HepG2 (cell line): Measurements from ENCODE around the gene KDELR3. TPM values are rescaled to one million over a fixed set of nuclear protein-coding genes. Genes with fewer than 3 reads are reported as not detected.

Experiments used
- ATF1 ChIP-seq: IDR thresholded peaks from 2 replicates; pipeline ENCODE4 v1.6.1; 2016; ENCODE audit warnings: mild to moderate bottlenecking, control low read depth
- CENPT ChIP-seq: sonication (generic); formaldehyde crosslinking; IDR thresholded peaks from 2 replicates; pipeline ENCODE4 v1.8.0; 2022; ENCODE audit warnings: low read depth, mild to moderate bottlenecking, moderate library complexity, missing genetic modification reagents
- FOXO1 ChIP-seq: sonication (generic); formaldehyde crosslinking; IDR thresholded peaks from 2 replicates; pipeline ENCODE4 v1.4.0; 2020; ENCODE audit warnings: missing genetic modification reagents
- HMGXB4 ChIP-seq, 2 experiments: sonication (generic) in 1 of 2; formaldehyde crosslinking in 1 of 2; IDR thresholded peaks; 2 replicates each; pipeline versions ENCODE4 v1.4.0 to v1.6.1; 2018 to 2020; ENCODE audit warnings: missing genetic modification reagents in 2 of 2, borderline replicate concordance in 1 of 2, low read depth in 1 of 2, mild to moderate bottlenecking in 1 of 2, missing biosample characterization in 1 of 2
- HNF4A ChIP-seq: sonication (generic); formaldehyde crosslinking; IDR thresholded peaks from 2 replicates; pipeline ENCODE4 v1.4.0; 2020; ENCODE audit warnings: missing genetic modification reagents
- HNRNPL ChIP-seq: fragments of 200-400 bp; formaldehyde crosslinking; IDR thresholded peaks from 2 replicates; pipeline ENCODE4 v1.6.1; 2017; ENCODE audit warnings: mild to moderate bottlenecking, low read depth, low read length
- HOXA5 ChIP-seq: sonication (generic); formaldehyde crosslinking; IDR thresholded peaks from 2 replicates; pipeline ENCODE4 v1.4.0; 2020; ENCODE audit warnings: missing genetic modification reagents
- HOXA7 ChIP-seq: sonication (generic); formaldehyde crosslinking; IDR thresholded peaks from 2 replicates; pipeline ENCODE4 v1.8.1; 2022; ENCODE audit warnings: mild to moderate bottlenecking, missing genetic modification reagents, moderate library complexity
- KAT8 ChIP-seq: IDR thresholded peaks from 2 replicates; pipeline ENCODE4 v1.6.1; 2016; ENCODE audit warnings: missing genetic modification reagents, missing compliant biosample characterization
- MIER3 ChIP-seq: IDR thresholded peaks from 2 replicates; pipeline ENCODE4 v1.6.1; 2016; ENCODE audit warnings: missing compliant biosample characterization, borderline replicate concordance
- NBN ChIP-seq: fragments of 450-650 bp; conservative IDR thresholded peaks from 2 replicates; pipeline ENCODE4 v1.6.1; 2017
- NFKBIZ ChIP-seq: IDR thresholded peaks from 2 replicates; pipeline ENCODE4 v1.6.1; 2018; ENCODE audit warnings: missing genetic modification reagents, missing compliant biosample characterization
- NR2F2 ChIP-seq: IDR thresholded peaks from 2 replicates; pipeline ENCODE4 v1.6.1; 2012; ENCODE audit warnings: low read depth, inconsistent platforms, borderline replicate concordance
- POLR2AphosphoS5 ChIP-seq: IDR thresholded peaks from 2 replicates; pipeline ENCODE4 v1.6.1; 2012; ENCODE audit warnings: low read depth, low read length
- PRDM15 ChIP-seq: sonication (generic); formaldehyde crosslinking; IDR thresholded peaks from 2 replicates; pipeline ENCODE4 v1.4.0; 2020; ENCODE audit warnings: missing genetic modification reagents
- RBM22 ChIP-seq: fragments of 200-400 bp; formaldehyde crosslinking; optimal IDR thresholded peaks from 2 replicates; pipeline ENCODE3; 2017; ENCODE audit warnings: mild to moderate bottlenecking, low read length, moderate library complexity
- RNF2 ChIP-seq: fragments of 450-650 bp; conservative IDR thresholded peaks from 2 replicates; pipeline ENCODE4 v1.6.1; 2016; ENCODE audit warnings: low read depth
- SMAD3 ChIP-seq: sonication (generic); formaldehyde crosslinking; IDR thresholded peaks from 2 replicates; pipeline ENCODE4 v1.4.0; 2020; ENCODE audit warnings: missing genetic modification reagents
- SMAD9 ChIP-seq: sonication (generic); formaldehyde crosslinking; IDR thresholded peaks from 2 replicates; pipeline ENCODE4 v1.5.1; 2020; ENCODE audit warnings: mild to moderate bottlenecking, missing genetic modification reagents
- TARDBP ChIP-seq: sonication (generic); formaldehyde crosslinking; IDR thresholded peaks from 2 replicates; pipeline ENCODE4 v1.8.0; 2022; ENCODE audit warnings: mild to moderate bottlenecking, missing genetic modification reagents
- TEAD2 ChIP-seq: sonication (generic); formaldehyde crosslinking; IDR thresholded peaks from 2 replicates; pipeline ENCODE4 v1.9.0; 2021; ENCODE audit warnings: missing genetic modification reagents
- ZNF276 ChIP-seq: sonication (generic); formaldehyde crosslinking; IDR thresholded peaks from 2 replicates; pipeline ENCODE4 v1.4.0; 2020; ENCODE audit warnings: mild to moderate bottlenecking, low read depth, missing genetic modification reagents
- ZNF3 ChIP-seq: IDR thresholded peaks from 2 replicates; pipeline ENCODE4 v1.7.0; 2017; ENCODE audit warnings: inconsistent platforms
- ZNF746 ChIP-seq: sonication (generic); formaldehyde crosslinking; IDR thresholded peaks from 2 replicates; pipeline ENCODE4 v1.8.0; 2022; ENCODE audit warnings: mild to moderate bottlenecking, missing genetic modification reagents
- ZSCAN12 ChIP-seq: sonication (generic); formaldehyde crosslinking; IDR thresholded peaks from 2 replicates; pipeline ENCODE4 v1.9.0; 2021; ENCODE audit warnings: mild to moderate bottlenecking, missing genetic modification reagents
- ZSCAN9 ChIP-seq: IDR thresholded peaks from 2 replicates; pipeline ENCODE4 v1.6.1; 2016; ENCODE audit warnings: borderline replicate concordance
- polyA plus RNA-seq, 8 experiments: library from polyadenylated mRNA; depleted of rRNA in 3 of 8; stranded (reverse) in 7 of 8; unstranded in 1 of 8; fragments of >200 nt; fragmentation: Illumina TruSeq in 4 of 8; extraction: Trizol in 4 of 8; gene quantifications; 2 replicates each; pipeline versions ENCODE4 v1.2.1 to v1.2.3, GENCODE V29; 2011 to 2016; ENCODE audit warnings: low read depth in 4 of 8, missing spikeins in 1 of 8, mixed read lengths in 1 of 8; ENCODE audit not compliant: insufficient read depth in 1 of 8
- total RNA-seq, 5 experiments: library from RNA; depleted of rRNA; stranded (reverse); fragments of >200 nt; fragmentation: Illumina TruSeq; extraction: Trizol; gene quantifications; 2 replicates each; pipeline ENCODE4 v1.2.3, GENCODE V29; 2016; ENCODE audit warnings: low read depth in 1 of 5

KDELR3 gene
- total and polyA plus RNA-seq, 2 of the 13 experiments (the other 11 are each of a cell fraction or from before 2014, with no cell fraction given): 24.2 to 65.7 TPM

GRCh38 chr22:38461414-38462081 is 6.3 kb upstream of the KDELR3 start (continued):
- 0 out of 4 replicates have a peak, but pooled peaks of 1 of the 2 experiments have one; percentile 57 for TF ChIP-seq HMGXB4 (CRISPR knock-in tag; IDR thresholded peaks at IDR 0.05; ENCODE audit: borderline replicate concordance in 1 of 2, low read depth in 1 of 2)
- TF ChIP-seq TEAD2: no peak
- 0 out of 2 replicates have a peak, but pooled peaks have one; percentile 53 for TF ChIP-seq HNRNPL
- TF ChIP-seq ZSCAN9 (CRISPR knock-in tag): 0 out of 2 replicates have a peak, but pooled peaks have one; percentile 43
- TF ChIP-seq SMAD3 (CRISPR knock-in tag): peak; percentile 77; the same call in 1 of the 2 replicates
- no peak for TF ChIP-seq ZNF746 (CRISPR knock-in tag)
- TF ChIP-seq CENPT (CRISPR knock-in tag): no peak
- no peak for TF ChIP-seq RNF2
- TF ChIP-seq HNF4A (CRISPR knock-in tag): 0 out of 2 replicates have a peak, but pooled peaks have one; percentile 17
- no peak for TF ChIP-seq HOXA7
- TF ChIP-seq ZNF276 (CRISPR knock-in tag): no peak
- no peak for TF ChIP-seq ZNF3
- peak; percentile 72; the same call in 1 of the 2 replicates for TF ChIP-seq HOXA5 (CRISPR knock-in tag)
- peak; percentile 100 for TF ChIP-seq PRDM15 (CRISPR knock-in tag)
- no peak for TF ChIP-seq POLR2AphosphoS5
- TF ChIP-seq NR2F2: no peak
- peak; percentile 77; the same call in 1 of the 2 replicates for TF ChIP-seq TARDBP (CRISPR knock-in tag)
- no peak for TF ChIP-seq ZSCAN12 (CRISPR knock-in tag)
- peak; percentile 90 for TF ChIP-seq RBM22
- TF ChIP-seq NFKBIZ (CRISPR knock-in tag): 0 out of 2 replicates have a peak, but pooled peaks have one; percentile 23
- peak; percentile 48; the same call in 1 of the 2 replicates for TF ChIP-seq KAT8
- no peak for TF ChIP-seq SMAD9 (CRISPR knock-in tag)
- peak; percentile 52; the same call in 1 of the 2 replicates for TF ChIP-seq MIER3 (CRISPR knock-in tag)
- TF ChIP-seq NBN: no peak
- peak; percentile 12; the same call in 1 of the 2 replicates for TF ChIP-seq FOXO1 (CRISPR knock-in tag)
- no peak for TF ChIP-seq ATF1 (CRISPR knock-in tag)
